Measurements from ENCODE around the gene OR4C6. TPM values are rescaled to one million over a fixed set of nuclear protein-coding genes. Genes with fewer than 3 reads are reported as not detected.
A peak's percentile ranks its signal among the peaks of the same experiment; 100 is the strongest.

OR4C6 gene
- total RNA-seq = not detected in 2 replicates

DNA sequence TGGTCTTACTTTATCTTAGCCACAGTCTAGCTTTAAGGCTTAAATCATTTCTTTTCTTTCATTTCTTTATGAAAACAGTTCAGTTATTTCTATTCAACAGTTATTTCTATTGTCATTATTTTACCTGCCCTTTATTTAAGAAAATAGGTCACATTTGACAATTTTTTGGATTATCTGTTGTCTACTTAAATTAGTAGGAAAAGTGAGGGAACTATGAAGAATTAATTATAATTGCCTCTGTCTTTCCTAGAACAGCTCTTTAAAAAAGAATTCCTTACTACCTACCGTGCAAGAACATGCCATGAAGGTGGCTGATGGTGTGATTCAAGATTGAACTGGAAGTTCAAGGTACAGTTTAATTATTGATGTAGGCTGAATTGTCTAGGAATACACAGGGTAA is at the start of gene OR4C6:
TSS of gene OR4C6 (plus strand) at position 301 of the 400 bp plus-strand sequence. CDS start 2,966 bp downstream, outside the sequence.
- DNase-seq = no peak

DNA sequence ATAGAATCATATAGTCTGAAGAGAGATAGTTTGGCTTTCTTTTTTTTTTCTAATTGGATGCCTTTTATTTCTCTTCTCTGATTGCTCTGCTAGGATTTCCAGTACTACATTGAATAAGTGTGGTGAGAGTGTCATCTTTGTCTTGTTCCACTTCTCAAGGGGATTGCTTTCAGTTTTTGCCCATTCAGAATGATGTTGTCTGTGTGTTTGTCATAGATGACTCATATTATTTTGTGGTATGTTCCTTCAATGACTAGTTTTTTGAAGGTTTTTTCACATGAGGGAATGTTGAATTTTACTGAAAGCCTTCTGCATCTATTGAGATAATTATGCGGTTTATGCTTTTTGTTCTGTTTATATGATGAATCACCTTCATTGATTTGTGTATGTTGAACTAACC is 37.5 kb upstream of the OR4C6 start:
- no peak for DNase-seq

GRCh38 chr11:55634813-55635212 is 27.2 kb upstream of the OR4C6 start, which contains the start of gene OR4P4:
Gene OR4P4 (plus strand): TSS chr11:55635113.
- DNase-seq = no peak

DNA sequence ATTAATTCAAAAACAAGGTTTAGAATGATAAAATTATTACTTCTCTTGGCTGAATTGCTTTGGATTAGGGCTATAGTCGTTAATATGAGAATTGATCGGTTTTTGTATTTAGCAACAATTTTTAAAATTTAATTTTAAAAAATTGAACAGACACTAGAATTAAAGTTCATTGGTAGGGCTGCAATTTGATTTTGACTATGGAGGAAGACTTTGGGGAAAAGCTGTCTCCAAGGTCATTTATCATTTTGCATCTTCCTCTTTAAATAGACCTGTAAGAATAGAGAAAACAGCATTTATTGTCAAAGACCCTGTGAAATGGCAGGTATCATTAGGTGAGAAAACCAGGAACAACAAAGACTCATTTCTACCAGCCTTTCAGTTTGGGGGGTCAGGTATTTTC is 14.0 kb upstream of the OR4C6 start, which contains the start of gene OR4S2:
TSS of gene OR4S2 (plus strand) at position 301 of the 400 bp plus-strand sequence. CDS start 2,577 bp downstream, outside the sequence.
- DNase-seq = no peak

GRCh38 chr11:55652560-55652959 is 9.4 kb upstream of the OR4C6 start:
- DNase-seq = no peak

GRCh38 chr11:55655096-55655495 is 6.9 kb upstream of the OR4C6 start:
- no peak for DNase-seq

GRCh38 chr11:55658031-55658573 is 3.9 kb upstream of the OR4C6 start:
- no peak for DNase-seq

- DNase-seq = no peak
Observed at GRCh38 chr11:55658608-55659007, 3.4 kb upstream of the OR4C6 start.

DNA sequence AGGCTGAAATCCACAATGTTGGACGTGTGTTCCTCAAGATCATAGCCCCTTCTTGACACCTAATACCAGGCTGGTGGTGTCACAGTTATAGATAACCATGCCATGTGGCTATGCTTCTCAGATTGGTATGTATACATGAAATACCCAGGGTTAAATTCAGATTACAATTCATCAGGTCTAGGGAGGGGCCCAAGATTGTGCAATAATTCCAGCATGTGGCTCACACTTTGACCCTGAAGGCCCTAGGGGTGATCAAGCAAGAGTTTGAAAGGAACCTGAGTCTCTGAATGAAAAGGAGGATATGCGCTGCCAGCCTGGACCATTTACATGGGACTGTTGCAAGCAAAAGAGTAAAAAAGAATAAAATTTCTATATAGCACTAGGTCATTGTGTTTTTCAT is 7.4 kb downstream of the OR4C6 start:
- no peak for DNase-seq

GRCh38 chr11:55673860-55674259 is 11.9 kb downstream of the OR4C6 start:
- no peak for DNase-seq

DNA sequence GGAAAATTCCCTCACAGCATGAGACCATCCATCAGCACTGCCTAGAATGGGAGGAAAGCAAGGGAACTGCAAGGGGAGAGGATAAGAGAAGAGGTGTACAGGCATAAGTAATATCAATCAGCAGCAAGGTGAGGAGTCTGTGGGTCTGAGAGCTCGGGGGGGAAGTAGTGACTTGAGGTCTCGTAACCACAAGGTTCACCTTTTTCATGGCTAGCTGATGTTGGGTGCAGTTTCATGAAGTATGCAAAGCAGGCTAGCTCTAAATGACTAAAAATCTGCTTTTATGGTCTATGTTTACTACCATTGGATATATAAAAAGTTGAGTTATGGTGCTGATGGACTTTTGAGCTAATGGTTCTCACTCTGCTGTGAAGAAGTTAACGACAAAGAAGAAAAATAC is 35.8 kb downstream of the OR4C6 start:
- DNase-seq = no peak

DNA sequence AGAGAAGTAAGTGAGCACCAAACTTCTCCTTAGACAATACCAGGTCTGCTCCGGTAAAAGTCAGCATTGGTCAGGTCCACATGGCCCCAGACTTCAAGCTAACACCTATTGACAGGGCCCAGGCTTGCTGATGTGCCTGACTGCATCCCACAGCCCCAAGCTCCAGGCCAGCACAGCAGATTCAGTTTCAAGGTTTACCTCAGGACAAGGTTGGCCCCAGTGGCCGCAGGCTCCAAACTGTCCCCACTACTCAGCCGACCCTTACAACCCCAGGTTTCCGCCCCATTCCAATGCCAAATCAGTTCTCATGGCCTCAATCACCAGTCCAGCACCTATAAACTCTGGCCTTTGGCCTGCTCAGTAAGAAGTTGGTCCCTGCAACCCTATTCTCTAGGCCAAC is 39.4 kb downstream of the OR4C6 start:
- DNase-seq = no peak

DNA sequence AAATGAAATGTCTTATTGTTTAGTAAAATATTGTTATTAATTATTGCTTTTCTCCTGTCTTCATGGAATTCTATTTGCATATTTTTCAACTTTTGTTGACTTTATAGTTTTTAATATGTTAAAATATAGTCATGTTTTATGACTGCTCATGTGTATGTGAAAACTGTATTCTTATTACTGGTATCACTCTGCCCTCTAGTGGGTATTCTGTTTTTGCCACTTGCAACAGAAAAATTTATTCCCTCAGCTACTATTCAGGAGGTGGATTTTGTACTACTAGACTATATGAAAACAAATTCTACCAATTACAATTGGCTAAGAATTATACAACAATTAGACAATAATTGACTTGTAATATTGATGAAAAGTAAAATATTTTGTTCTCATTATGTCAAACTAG is 45.0 kb downstream of the OR4C6 start:
- DNase-seq = peak; percentile 70

DNA sequence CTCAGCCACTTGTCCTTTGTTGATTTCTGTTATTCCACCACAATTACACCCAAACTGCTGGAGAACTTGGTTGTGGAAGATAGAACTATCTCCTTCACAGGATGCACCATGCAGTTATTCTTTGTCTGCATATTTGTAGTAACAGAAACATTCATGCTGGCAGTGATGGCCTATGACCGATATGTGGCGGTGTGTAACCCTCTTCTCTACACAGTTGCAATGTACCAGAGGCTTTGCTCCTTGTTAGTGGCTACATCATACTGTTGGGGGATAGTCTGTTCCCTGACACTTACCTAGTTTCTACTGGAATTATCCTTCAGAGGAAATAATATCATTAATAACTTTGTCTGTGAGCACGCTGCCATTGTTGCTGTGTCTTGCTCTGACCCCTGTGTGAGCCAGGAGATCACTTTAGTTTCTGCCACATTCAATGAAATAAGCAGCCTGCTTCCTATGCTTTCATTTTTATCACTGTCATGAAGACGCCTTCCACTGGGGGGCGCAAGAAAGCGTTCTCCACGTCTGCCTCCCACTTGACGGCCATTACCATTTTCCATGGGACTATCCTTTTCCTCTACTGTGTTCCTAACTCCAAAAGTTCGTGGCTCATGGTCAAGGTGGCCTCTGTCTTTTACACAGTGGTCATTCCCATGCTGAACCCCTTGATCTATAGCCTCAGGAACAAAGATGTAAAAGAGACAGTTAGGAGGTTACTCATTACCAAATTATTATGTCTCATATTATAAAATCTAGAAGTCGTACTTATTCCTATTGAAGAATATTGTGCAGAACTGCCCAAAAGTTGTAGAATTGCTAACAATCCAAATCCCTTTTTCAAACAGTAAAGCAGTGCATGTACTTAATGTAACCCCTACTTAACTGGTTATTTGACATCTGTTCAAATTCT is 53.2 kb downstream of the OR4C6 start:
- DNase-seq = peak; percentile 3

Other genes with a start within 250 kb of the OR4C6 start
- gene OR4C15, start 107.7 kb upstream of the OR4C6 start, total RNA-seq = not detected in 2 replicates
- not detected in 2 replicates for gene OR4C16, start 90.1 kb upstream of the OR4C6 start, total RNA-seq
- not detected in 2 replicates for gene OR4C11, start 54.6 kb upstream of the OR4C6 start, total RNA-seq
- gene OR4P4, start 27.1 kb upstream of the OR4C6 start, total RNA-seq = not detected in 2 replicates
- gene OR4S2, start 13.9 kb upstream of the OR4C6 start, total RNA-seq = not detected in 2 replicates
- gene OR5D13, start 111.2 kb downstream of the OR4C6 start, total RNA-seq = not detected in 2 replicates
- gene OR5D14, start 133.4 kb downstream of the OR4C6 start, total RNA-seq = not detected in 2 replicates
- gene OR5L1, start 149.2 kb downstream of the OR4C6 start, total RNA-seq = not detected in 2 replicates
- gene OR5D18, start 157.4 kb downstream of the OR4C6 start, total RNA-seq = not detected in 2 replicates
- not detected in 2 replicates for gene OR5L2, start 165.0 kb downstream of the OR4C6 start, total RNA-seq
- gene OR5D16, start 176.6 kb downstream of the OR4C6 start, total RNA-seq = not detected in 2 replicates
- not detected in 2 replicates for gene TRIM51, start 221.1 kb downstream of the OR4C6 start, total RNA-seq